Prostate gland (tissue), 2 donors: ENCODE results near the gene TTN. TPM values are rescaled to one million over a fixed set of nuclear protein-coding genes. Genes with fewer than 3 reads are reported as not detected.

ENCODE experiments used
- DNase-seq: peaks from one replicate; pipeline ENCODE4 v3.0.0-alpha.2; 2019; ENCODE audit warnings: low spot score
- H3K27ac ChIP-seq, 2 donors: fragments of 200-600 bp; sonication (generic); 2 replicates each; pipeline ENCODE4 v1.5.1; 2017 to 2019
- H3K27me3 ChIP-seq: fragments of 200-600 bp; sonication (generic); replicated peaks from 2 replicates; pipeline ENCODE4 v1.5.1; 2019; ENCODE audit not compliant: insufficient read depth
- H3K36me3 ChIP-seq, 2 donors: fragments of 200-600 bp; sonication (generic); 1 replicate in 1 of 2; 2 replicates in 1 of 2; pipeline versions ENCODE4 v1.5.1 to v1.8.1; 2017 to 2019
- H3K4me1 ChIP-seq: fragments of 200-600 bp; sonication (generic); replicated peaks from 2 replicates; pipeline ENCODE4 v1.5.1; 2019
- H3K4me3 ChIP-seq, 2 donors: fragments of 200-600 bp; sonication (generic); 2 replicates each; pipeline ENCODE4 v1.5.1; 2017 to 2019
- H3K9me3 ChIP-seq: fragments of 200-600 bp; sonication (generic); 2 replicates; pipeline ENCODE4 v1.5.1; 2017
- CTCF ChIP-seq, 4 experiments: fragments of 200-600 bp in 2 of 4; fragments of 450-650 bp in 2 of 4; sonication (generic) in 2 of 4; IDR thresholded peaks; 1 replicate in 3 of 4; 2 replicates in 1 of 4; pipeline ENCODE4 v1.5.1; 2016 to 2019; ENCODE audit warnings: antibody characterized with exemption in 4 of 4, mild to moderate bottlenecking in 2 of 4, moderate library complexity in 2 of 4
- POLR2A ChIP-seq: fragments of 450-650 bp; IDR thresholded peaks from one replicate; pipeline ENCODE4 v1.6.1; 2016; ENCODE audit warnings: antibody characterized with exemption, mild to moderate bottlenecking
- POLR2AphosphoS5 ChIP-seq: sonication (generic); formaldehyde crosslinking; IDR thresholded peaks from one replicate; pipeline ENCODE4 v1.6.1; 2017; ENCODE audit warnings: antibody characterized with exemption
- WGBS: methylation state at CpG from one replicate; pipeline ENCODE4 v1.1.5; 2018; 5-methylcytosine and 5-hydroxymethylcytosine counted together
- intact Hi-C: fragments of 100-400 bp; cut with DNase I; formaldehyde crosslinking; loops from one replicate; pipeline ENCODE4 v1.14.2; 2022
- total RNA-seq, 2 donors: library from RNA; depleted of rRNA; stranded (reverse); fragments of >200 nt; gene quantifications; one replicate each; pipeline ENCODE4 v1.1.0, GENCODE V29; 2016

TTN gene
- total RNA-seq, 2 donors from 2014 or later: 10.3 to 36.8 TPM

DNA sequence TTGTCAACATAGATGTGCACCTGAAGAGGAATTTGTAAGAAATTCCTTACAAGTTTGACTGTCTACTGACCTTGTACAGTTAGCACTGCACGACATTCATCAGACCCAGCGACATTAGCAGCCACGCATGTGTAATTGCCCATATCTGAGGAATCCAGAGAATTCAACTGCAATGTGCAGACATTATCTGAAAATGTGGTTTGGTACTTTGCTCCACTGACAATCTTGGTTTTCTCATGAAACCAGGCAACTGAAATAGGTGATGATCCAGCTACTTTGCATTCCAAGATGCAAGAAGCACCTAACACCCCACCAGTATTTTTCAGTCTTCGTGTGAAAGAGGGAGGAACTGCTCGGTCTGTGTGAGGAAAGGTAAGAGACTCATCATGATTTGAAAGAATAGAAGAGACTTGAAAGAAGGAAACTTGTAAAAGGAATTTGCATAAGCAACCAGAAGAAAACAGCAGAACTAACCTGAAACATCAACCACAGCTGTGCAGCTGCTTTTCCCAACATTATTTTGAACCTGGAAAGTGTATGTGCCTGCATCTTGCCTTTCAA is 83.4 kb downstream of the TTN start:
- 85% methylated on average over 5 of the region's 5 CpGs for WGBS
- TF ChIP-seq CTCF (IDR thresholded peaks at IDR 0.05): no peak
- TF ChIP-seq POLR2AphosphoS5: no peak
- TF ChIP-seq POLR2A: no peak
- intact Hi-C loops: no loop called here

DNA sequence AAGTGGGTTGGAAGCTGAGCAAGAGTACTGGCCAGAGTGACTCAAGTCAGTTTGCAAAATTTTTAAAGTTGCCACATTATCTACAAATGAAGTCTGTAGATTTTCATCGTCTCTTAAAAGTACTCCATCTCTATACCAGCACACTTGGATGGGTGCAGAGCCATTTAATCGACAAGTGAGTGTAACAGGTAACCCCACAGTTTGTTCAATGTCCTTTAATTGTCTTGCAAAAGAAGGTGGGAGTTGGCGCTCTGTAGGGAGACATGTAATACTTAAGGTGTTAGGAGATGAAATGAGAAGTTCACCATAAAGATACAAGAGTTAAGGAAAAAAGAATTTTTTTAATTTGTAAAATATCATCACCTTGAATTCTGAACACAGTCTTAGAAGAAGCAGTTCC is 84.9 kb downstream of the TTN start:
- 93% methylated on average over 3 of the region's 3 CpGs for WGBS

More for the DNA sequence above, 83.4 kb downstream of the TTN start:
- no peaks in the 10 kb centered on the region for H3K4me1 ChIP-seq
- H3K4me3 ChIP-seq: no peak overlapping the region
- H3K27me3 ChIP-seq: no peaks in the 10 kb centered on the region
- no peaks in the 10 kb centered on the region for H3K36me3 ChIP-seq
- no peak for DNase-seq
- H3K9me3 ChIP-seq: no peaks in the 10 kb centered on the region
- H3K27ac ChIP-seq: no peak overlapping the region

DNA sequence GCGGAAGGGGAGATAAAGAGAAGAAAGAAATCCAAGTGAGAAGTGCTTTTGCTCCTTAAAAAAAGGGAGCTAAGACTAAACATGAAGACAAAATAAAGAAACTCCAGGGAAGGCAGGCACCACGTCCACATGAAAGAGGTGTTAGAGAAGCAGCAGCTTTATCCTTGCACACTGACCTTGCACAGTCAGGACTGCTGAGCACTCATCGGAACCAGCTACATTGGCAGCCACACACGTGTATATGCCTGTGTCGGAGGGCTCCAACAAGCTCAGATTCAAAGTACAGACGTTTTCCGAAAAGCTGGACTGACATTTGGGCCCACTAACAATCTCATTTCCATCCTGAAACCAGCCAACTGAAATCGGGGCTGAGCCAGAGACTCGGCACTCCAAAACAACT is 88.2 kb downstream of the TTN start:
- TF ChIP-seq POLR2A: no peak
- TF ChIP-seq CTCF (IDR thresholded peaks at IDR 0.05): no peak
- TF ChIP-seq POLR2AphosphoS5: no peak
- 83% methylated on average over 9 of the region's 9 CpGs for WGBS
- DNase-seq: no peak
- H3K4me1 ChIP-seq: no peaks in the 10 kb centered on the region
- intact Hi-C loops: no loop called here
- H3K4me3 ChIP-seq: no peak overlapping the region
- H3K36me3 ChIP-seq: no peaks in the 10 kb centered on the region
- H3K27me3 ChIP-seq: no peaks in the 10 kb centered on the region
- H3K9me3 ChIP-seq: no peaks in the 10 kb centered on the region
- H3K27ac ChIP-seq: no peak overlapping the region

More for the DNA sequence above, 84.9 kb downstream of the TTN start:
- H3K36me3 ChIP-seq: no peaks in the 10 kb centered on the region
- DNase-seq: no peak
- H3K4me1 ChIP-seq: no peaks in the 10 kb centered on the region
- H3K4me3 ChIP-seq: no peak overlapping the region
- TF ChIP-seq CTCF (IDR thresholded peaks at IDR 0.05) (no peak), POLR2AphosphoS5 (no peak)
- H3K27ac ChIP-seq: no peak overlapping the region
- intact Hi-C loops: no loop called here
- H3K27me3 ChIP-seq: no peaks in the 10 kb centered on the region
- H3K9me3 ChIP-seq: no peaks in the 10 kb centered on the region

DNA sequence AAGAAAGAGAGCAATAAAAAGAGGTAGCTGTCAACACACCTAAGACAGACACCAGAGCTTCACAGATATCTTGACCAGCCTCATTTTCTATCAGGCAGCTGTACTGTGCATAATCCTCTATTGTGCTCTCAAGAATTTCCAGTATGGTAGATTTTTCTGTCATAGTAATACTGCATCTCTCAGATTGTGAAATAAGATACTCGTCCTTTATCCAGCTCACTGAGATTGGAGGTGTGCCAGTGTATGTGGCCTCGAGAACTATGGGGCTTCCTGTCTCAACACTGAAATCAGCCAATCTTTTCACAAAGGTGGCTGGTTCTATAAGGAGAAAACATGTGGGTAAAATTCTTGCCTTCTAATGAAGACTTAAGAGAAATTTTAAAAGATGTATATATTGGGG is 88.9 kb downstream of the TTN start:
- no peak for DNase-seq
- 11% methylated on average over 2 of the region's 2 CpGs for WGBS
- TF ChIP-seq CTCF (IDR thresholded peaks at IDR 0.05) (no peak), POLR2AphosphoS5 (no peak), POLR2A (no peak)
- H3K4me1 ChIP-seq: no peaks in the 10 kb centered on the region
- intact Hi-C loops: no loop called here
- no peak overlapping the region for H3K27ac ChIP-seq
- no peaks in the 10 kb centered on the region for H3K9me3 ChIP-seq
- no peaks in the 10 kb centered on the region for H3K27me3 ChIP-seq
- no peaks in the 10 kb centered on the region for H3K36me3 ChIP-seq
- H3K4me3 ChIP-seq: no peak overlapping the region

- 88% methylated on average over 2 of the region's 2 CpGs for WGBS
- Histone ChIP-seq H3K27me3 (no peaks in the 10 kb centered on the region), H3K27ac (no peak overlapping the region), H3K4me3 (no peak overlapping the region), H3K9me3 (no peaks in the 10 kb centered on the region), H3K36me3 (no peaks in the 10 kb centered on the region), H3K4me1 (no peaks in the 10 kb centered on the region)
- TF ChIP-seq CTCF (IDR thresholded peaks at IDR 0.05): no peak
- no peak for TF ChIP-seq POLR2AphosphoS5
- no peak for TF ChIP-seq POLR2A
- DNase-seq: no peak
- intact Hi-C loops: no loop called here
These were observed 90.8 kb downstream of the TTN start for GRCh38 chr2:178716394-178716793.
